Progenitor cell of endocrine pancreas (in vitro differentiated cells): Measurements from ENCODE around the gene PTPRU. TPM values are rescaled to one million over a fixed set of nuclear protein-coding genes. Genes with fewer than 3 reads are reported as not detected.
A peak's percentile ranks its signal among the peaks of the same experiment; 100 is the strongest.

ENCODE experiments used
- DNase-seq: peaks from one replicate; pipeline ENCODE4 v3.0.0; 2021; ENCODE audit warnings: low spot score; ENCODE audit not compliant: unreplicated experiment
- H3K27ac Mint-ChIP-seq: 2 replicates; pipeline ENCODE4 v1.8.0; 2021; ENCODE audit warnings: mild to moderate bottlenecking, moderate library complexity, mixed read lengths
- H3K27me3 Mint-ChIP-seq: 2 replicates; pipeline ENCODE4 v1.8.0; 2021; ENCODE audit warnings: mixed read lengths
- H3K36me3 Mint-ChIP-seq: 2 replicates; pipeline ENCODE4 v1.8.0; 2022; ENCODE audit warnings: mixed read lengths; ENCODE audit not compliant: insufficient read depth
- H3K4me1 Mint-ChIP-seq: 2 replicates; pipeline ENCODE4 v1.8.0; 2021; ENCODE audit warnings: low read depth, mixed read lengths
- H3K4me3 Mint-ChIP-seq: 2 replicates; pipeline ENCODE4 v1.8.0; 2021; ENCODE audit warnings: low read depth, mild to moderate bottlenecking, moderate library complexity, mixed read lengths
- H3K9me3 Mint-ChIP-seq: 2 replicates; pipeline ENCODE4 v1.8.0; 2021; ENCODE audit warnings: low read depth, mixed read lengths
- total RNA-seq: library from RNA; stranded (reverse); gene quantifications from 2 replicates; pipeline ENCODE4 v1.2.1, GENCODE V29; 2021
- TF ChIP-seq, protein P1 (sequence below): fragments of 200-600 bp; sonication (generic); IDR thresholded peaks from one replicate; pipeline ENCODE4 v1.5.0; 2021; ENCODE audit warnings: antibody characterized with exemption, mild to moderate bottlenecking; ENCODE audit not compliant: unreplicated experiment

PTPRU gene
- total RNA-seq, 1 donor from 2014 or later, result 79.4 TPM

DNA sequence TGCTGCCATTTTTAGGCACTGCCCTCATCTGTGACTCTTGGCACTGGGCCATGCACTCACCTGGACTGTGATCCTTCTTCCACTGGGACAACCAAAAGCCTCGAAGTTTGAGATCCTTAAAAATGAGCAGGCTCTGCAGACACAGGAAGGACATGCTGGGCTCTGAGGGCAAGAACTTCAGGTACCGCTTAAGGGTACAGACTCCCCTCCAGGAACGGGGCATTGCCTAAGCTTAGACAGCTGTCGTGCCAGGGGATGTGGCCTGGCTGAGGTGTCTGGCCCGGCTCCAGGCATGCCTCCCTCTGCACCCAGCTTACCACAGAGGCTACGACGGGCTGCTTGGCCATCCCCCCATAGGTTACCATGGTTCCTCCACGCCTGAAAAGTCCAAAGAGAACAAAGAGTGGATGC is 40.4 kb upstream of the PTPRU start:
- TF ChIP-seq, protein P1, sequence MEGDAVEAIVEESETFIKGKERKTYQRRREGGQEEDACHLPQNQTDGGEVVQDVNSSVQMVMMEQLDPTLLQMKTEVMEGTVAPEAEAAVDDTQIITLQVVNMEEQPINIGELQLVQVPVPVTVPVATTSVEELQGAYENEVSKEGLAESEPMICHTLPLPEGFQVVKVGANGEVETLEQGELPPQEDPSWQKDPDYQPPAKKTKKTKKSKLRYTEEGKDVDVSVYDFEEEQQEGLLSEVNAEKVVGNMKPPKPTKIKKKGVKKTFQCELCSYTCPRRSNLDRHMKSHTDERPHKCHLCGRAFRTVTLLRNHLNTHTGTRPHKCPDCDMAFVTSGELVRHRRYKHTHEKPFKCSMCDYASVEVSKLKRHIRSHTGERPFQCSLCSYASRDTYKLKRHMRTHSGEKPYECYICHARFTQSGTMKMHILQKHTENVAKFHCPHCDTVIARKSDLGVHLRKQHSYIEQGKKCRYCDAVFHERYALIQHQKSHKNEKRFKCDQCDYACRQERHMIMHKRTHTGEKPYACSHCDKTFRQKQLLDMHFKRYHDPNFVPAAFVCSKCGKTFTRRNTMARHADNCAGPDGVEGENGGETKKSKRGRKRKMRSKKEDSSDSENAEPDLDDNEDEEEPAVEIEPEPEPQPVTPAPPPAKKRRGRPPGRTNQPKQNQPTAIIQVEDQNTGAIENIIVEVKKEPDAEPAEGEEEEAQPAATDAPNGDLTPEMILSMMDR, result no peak
- no peaks in the 10 kb centered on the region for H3K27me3 Mint-ChIP-seq
- no peak overlapping the region for H3K4me3 Mint-ChIP-seq
- H3K27ac Mint-ChIP-seq, result no peak overlapping the region
- no peaks in the 10 kb centered on the region for H3K4me1 Mint-ChIP-seq
- no peak for DNase-seq
- peaks cover 2% of the 10 kb centered on the region for H3K9me3 Mint-ChIP-seq
- H3K36me3 Mint-ChIP-seq, result peaks cover 13% of the 10 kb centered on the region

DNA sequence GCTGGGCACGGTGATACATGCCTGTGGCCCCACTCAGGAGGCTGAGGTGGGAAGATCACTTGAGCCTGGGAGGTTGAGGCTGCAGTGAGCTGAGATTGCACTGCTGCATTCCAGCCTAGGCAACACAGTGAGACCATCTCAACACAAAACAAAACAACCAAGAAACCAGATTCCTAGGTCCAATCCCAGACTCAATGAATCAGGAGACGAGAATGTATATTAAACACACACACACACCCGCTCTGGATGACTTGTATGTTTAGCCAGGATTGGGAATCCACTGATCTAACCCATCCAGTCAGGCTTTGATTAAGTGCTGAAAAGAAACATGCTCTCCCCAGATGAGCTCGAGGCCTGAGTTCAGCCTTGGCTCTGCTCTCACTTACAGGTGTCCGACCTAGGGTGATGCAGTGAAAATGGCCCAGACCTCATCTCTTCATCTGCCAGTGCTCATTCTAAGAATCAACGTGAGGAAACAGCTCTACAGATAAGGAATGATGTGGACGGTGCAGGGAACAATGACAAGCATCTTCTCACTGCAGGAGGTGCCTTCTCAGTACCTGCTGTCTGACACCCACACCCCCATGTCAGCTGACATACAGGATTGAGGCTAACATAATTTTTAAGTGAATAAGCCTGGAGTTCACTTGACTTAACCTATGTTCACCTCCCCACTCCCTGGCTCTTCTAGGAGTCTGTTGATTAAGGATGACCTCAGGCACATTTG is 39.3 kb upstream of the PTPRU start:
- DNase-seq, result no peak
- H3K4me1 Mint-ChIP-seq, result no peaks in the 10 kb centered on the region
- no peak overlapping the region for H3K27ac Mint-ChIP-seq
- H3K9me3 Mint-ChIP-seq, result no peaks in the 10 kb centered on the region
- H3K36me3 Mint-ChIP-seq, result peaks cover 8% of the 10 kb centered on the region
- H3K27me3 Mint-ChIP-seq, result no peaks in the 10 kb centered on the region
- TF ChIP-seq, protein P1, result no peak
- H3K4me3 Mint-ChIP-seq, result no peak overlapping the region

DNA sequence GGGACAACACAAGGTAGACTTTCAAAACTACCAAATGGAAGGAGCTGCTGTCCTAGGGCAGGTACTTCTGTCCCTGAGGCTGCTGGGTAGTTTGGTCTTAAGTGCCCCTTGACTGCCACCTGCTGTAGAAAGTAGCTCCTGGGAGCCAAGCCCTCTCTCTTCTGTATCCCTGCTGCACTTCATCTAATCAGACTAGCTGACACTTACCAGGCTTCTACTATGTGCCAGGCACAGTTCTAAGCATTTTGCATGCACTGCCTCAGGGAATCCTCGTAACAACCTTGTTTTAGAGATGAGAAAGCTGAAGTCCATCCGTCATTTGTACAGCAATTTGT is 38.8 kb upstream of the PTPRU start:
- H3K27ac Mint-ChIP-seq, result no peak overlapping the region
- H3K27me3 Mint-ChIP-seq, result no peaks in the 10 kb centered on the region
- H3K4me3 Mint-ChIP-seq, result no peak overlapping the region
- peaks cover 1% of the 10 kb centered on the region for H3K4me1 Mint-ChIP-seq
- H3K9me3 Mint-ChIP-seq, result no peaks in the 10 kb centered on the region
- peaks cover 7% of the 10 kb centered on the region for H3K36me3 Mint-ChIP-seq
- no peak for DNase-seq
- TF ChIP-seq, protein P1, result peak; percentile 57

DNA sequence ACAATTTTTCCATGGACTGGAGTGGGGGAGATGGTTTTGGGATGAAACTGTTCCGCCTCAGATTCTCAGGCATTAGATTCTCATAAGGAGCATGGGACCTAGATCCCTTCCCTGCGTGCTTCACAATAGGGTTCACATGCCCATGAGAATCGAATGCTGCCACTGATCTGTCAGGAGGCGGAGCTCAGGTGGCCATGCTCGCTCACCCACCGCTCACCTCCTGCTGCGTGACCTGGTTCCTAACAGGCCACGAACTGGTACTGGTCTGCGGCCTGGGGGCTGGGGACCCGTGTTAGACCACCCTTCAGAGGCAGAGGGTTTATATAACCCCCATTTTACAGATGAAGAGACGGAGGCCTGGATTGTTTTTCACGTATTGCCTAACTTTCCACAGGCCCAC is 38.3 kb upstream of the PTPRU start:
- Mint-ChIP-seq H3K9me3 (no peaks in the 10 kb centered on the region), H3K27ac (no peak overlapping the region), H3K36me3 (peaks cover 7% of the 10 kb centered on the region), H3K4me3 (no peak overlapping the region), H3K4me1 (peaks cover 4% of the 10 kb centered on the region), H3K27me3 (no peaks in the 10 kb centered on the region)
- DNase-seq, result no peak
- TF ChIP-seq, protein P1, result no peak

DNA sequence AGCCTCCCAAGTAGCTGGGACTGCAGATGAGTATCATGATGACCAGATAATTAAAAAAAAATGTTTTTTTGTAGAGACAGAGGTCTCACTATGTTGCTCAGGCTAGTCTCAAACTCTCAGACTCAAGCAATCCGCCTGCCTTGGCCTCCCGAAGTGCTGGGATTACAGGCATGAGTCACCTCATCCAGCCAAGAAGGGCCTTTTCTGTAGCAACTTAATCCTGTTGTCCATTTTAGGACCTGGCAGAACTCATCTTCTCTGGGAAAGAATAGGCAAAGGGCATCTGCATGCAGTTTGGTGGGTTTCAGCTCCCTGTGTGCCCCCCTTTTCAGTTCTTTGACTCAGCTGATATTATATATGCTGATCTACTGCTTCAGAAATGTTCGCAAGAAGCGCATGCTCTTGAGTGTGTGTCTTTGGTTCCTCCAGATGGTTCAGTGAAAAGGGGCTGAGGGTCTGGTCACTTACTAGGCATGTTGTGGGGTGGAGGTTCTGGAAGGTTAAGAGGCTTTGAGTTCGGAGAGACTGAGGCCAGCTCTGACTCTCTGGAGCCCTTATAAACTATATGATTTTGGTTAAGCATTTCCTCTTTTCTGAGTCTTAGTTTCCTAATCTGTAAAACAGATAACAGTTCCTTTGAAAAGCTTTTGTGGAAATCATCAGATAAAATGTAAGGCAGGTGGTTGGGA is 35.3 kb upstream of the PTPRU start:
- no peaks in the 10 kb centered on the region for H3K9me3 Mint-ChIP-seq
- TF ChIP-seq, protein P1, result no peak
- peaks cover 6% of the 10 kb centered on the region for H3K36me3 Mint-ChIP-seq
- H3K4me1 Mint-ChIP-seq, result peaks cover 4% of the 10 kb centered on the region
- no peak for DNase-seq
- no peak overlapping the region for H3K27ac Mint-ChIP-seq
- H3K4me3 Mint-ChIP-seq, result no peak overlapping the region
- H3K27me3 Mint-ChIP-seq, result no peaks in the 10 kb centered on the region
